ENCODE data around the gene RAD18.

The RAD18 gene

GRCh38 chr3:9000041-9000440 lies 36.8 kb upstream of the RAD18 start:
- H3K9me2 ChIP-seq (replicated peaks; ENCODE audit: control insufficient read depth, low read length) = no peaks in the 10 kb centered on the region
- TF ChIP-seq CTCF (IDR thresholded peaks at IDR 0.05; ENCODE audit: low read depth, low read length, poor library complexity, severe bottlenecking) = no peak
- no peak for TF ChIP-seq EZH2phosphoT487 (IDR thresholded peaks at IDR 0.05; ENCODE audit: borderline replicate concordance, low read length)
- no peak overlapping the region for H3K27ac ChIP-seq (ENCODE audit: low read depth, low read length)
- H3K79me2 ChIP-seq (ENCODE audit: control insufficient read depth, low read length) = no peaks in the 10 kb centered on the region
- peaks cover 23% of the 10 kb centered on the region for H3K27me3 ChIP-seq (ENCODE audit: control insufficient read depth, low read length)
- H3F3A ChIP-seq (ENCODE audit: control insufficient read depth, insufficient read depth) = no peaks in the 10 kb centered on the region
- no peaks in the 10 kb centered on the region for H4K20me1 ChIP-seq (ENCODE audit: control insufficient read depth, insufficient read depth, low read depth, low read length)
- H3K4me3 ChIP-seq (ENCODE audit: low read length) = no peak overlapping the region
- no peaks in the 10 kb centered on the region; the same call in 1 of the 2 replicates for H3K9me3 ChIP-seq (ENCODE audit: control insufficient read depth, insufficient read depth, low read length)
- H3K36me3 ChIP-seq (ENCODE audit: control insufficient read depth, low read length) = no peaks in the 10 kb centered on the region
- no peak overlapping the region for H3K4me2 ChIP-seq (ENCODE audit: low read length)
- no peaks in the 10 kb centered on the region for H3K4me1 ChIP-seq (ENCODE audit: control insufficient read depth, low read length)

GRCh38 chr3:8997151-8997550 lies 33.9 kb upstream of the RAD18 start:
- Histone ChIP-seq H3K27ac (ENCODE audit: low read depth, low read length) (no peak overlapping the region), H4K20me1 (ENCODE audit: control insufficient read depth, insufficient read depth, low read depth, low read length) (no peaks in the 10 kb centered on the region), H3K4me2 (ENCODE audit: low read length) (no peak overlapping the region), H3K36me3 (ENCODE audit: control insufficient read depth, low read length) (no peaks in the 10 kb centered on the region), H3K27me3 (ENCODE audit: control insufficient read depth, low read length) (peaks cover 22% of the 10 kb centered on the region), H3K4me3 (ENCODE audit: low read length) (no peak overlapping the region), H3K9me2 (replicated peaks; ENCODE audit: control insufficient read depth, low read length) (no peaks in the 10 kb centered on the region), H3K4me1 (ENCODE audit: control insufficient read depth, low read length) (no peaks in the 10 kb centered on the region), H3K9me3 (ENCODE audit: control insufficient read depth, insufficient read depth, low read length) (no peaks in the 10 kb centered on the region; the same call in 1 of the 2 replicates), H3F3A (ENCODE audit: control insufficient read depth, insufficient read depth) (no peaks in the 10 kb centered on the region), H3K79me2 (ENCODE audit: control insufficient read depth, low read length) (no peaks in the 10 kb centered on the region)
- TF ChIP-seq EZH2phosphoT487 (IDR thresholded peaks at IDR 0.05; ENCODE audit: borderline replicate concordance, low read length) (no peak), CTCF (IDR thresholded peaks at IDR 0.05; ENCODE audit: low read depth, low read length, poor library complexity, severe bottlenecking) (no peak)

GRCh38 chr3:8996681-8997121 lies 33.4 kb upstream of the RAD18 start:
- Histone ChIP-seq H3K9me2 (replicated peaks; ENCODE audit: control insufficient read depth, low read length) (no peaks in the 10 kb centered on the region), H3K9me3 (ENCODE audit: control insufficient read depth, insufficient read depth, low read length) (no peaks in the 10 kb centered on the region; the same call in 1 of the 2 replicates), H3K36me3 (ENCODE audit: control insufficient read depth, low read length) (no peaks in the 10 kb centered on the region), H3K4me1 (ENCODE audit: control insufficient read depth, low read length) (no peaks in the 10 kb centered on the region), H3K27ac (ENCODE audit: low read depth, low read length) (no peak overlapping the region), H3K4me2 (ENCODE audit: low read length) (no peak overlapping the region), H3K27me3 (ENCODE audit: control insufficient read depth, low read length) (peaks cover 17% of the 10 kb centered on the region), H3K79me2 (ENCODE audit: control insufficient read depth, low read length) (no peaks in the 10 kb centered on the region), H3K4me3 (ENCODE audit: low read length) (no peak overlapping the region), H3F3A (ENCODE audit: control insufficient read depth, insufficient read depth) (no peaks in the 10 kb centered on the region), H4K20me1 (ENCODE audit: control insufficient read depth, insufficient read depth, low read depth, low read length) (no peaks in the 10 kb centered on the region)
- TF ChIP-seq CTCF (IDR thresholded peaks at IDR 0.05; ENCODE audit: low read depth, low read length, poor library complexity, severe bottlenecking) = no peak
- no peak for TF ChIP-seq EZH2phosphoT487 (IDR thresholded peaks at IDR 0.05; ENCODE audit: borderline replicate concordance, low read length)
